GM20431 (cell line): ENCODE results near the gene VPS13D.

Source experiments
- in situ Hi-C: fragments of 300-500 bp; cut with MseI, MboI; formaldehyde crosslinking; loops from one replicate; pipeline ENCODE4 v1.15.0; 2020; ENCODE audit warnings: low sequenced_read_pairs; ENCODE audit not compliant: unreplicated experiment

VPS13D gene

DNA sequence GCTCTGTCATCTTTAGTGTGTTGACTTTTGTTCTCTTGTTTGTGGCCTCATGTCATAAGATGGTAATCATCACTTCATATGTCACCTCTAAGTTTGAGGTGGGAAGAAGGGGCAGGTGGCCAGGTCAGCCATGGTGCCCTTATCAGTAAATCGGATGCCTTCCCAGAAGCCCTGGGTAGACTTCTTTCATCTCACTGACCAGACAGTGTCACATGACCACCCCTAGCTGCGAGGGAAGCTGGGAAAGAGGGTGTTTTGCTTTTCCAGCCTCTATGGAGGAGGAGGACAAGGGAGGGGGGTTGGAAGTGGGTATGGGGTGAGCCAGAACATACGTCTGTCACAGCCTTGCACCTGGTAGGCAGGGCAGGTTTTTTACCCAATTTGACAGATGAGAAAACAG, 34.4 kb upstream of the VPS13D start:
- in situ Hi-C loops = no loop called here

DNA sequence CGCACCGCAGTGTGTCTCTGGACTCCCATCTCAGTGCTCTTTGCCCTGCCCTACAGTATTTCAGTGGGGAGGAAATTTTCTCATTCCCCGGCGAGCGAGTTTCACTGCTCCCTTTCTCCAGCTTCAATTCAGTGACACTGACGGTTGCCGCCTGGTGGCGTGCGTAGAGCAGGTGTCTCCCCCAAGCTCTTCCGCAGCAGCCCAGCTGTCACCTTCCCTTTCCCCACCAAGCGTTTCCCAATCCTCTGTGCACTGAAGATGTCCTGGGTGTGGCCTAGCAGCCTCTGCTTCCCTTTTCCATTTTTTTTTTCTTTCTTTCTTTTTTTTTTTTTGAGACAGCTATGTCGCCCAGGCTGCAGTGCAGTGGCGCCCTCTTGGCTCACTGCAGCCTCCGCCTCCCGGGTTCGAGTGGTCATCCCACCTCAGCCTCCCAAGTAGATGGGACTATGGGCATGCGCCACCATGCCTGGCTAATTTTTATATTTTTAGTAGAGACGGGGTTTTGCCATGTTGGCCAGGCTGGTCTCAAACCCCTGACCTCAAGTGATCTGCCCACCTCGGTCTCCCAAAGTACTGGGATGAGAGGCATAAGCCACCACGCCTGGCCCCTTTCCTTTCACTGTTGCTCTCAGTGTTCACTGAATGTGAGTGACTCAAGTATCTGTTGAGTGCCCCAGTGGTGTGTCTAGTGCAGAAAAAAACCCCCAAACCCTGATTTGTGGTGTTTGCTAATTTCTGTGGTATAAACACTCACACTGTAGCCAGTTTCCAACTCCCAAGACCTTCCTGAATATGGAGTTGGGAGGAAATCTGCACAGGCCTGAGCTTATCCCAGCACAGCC, 33.0 kb upstream of the VPS13D start:
- in situ Hi-C loops = no loop called here

DNA sequence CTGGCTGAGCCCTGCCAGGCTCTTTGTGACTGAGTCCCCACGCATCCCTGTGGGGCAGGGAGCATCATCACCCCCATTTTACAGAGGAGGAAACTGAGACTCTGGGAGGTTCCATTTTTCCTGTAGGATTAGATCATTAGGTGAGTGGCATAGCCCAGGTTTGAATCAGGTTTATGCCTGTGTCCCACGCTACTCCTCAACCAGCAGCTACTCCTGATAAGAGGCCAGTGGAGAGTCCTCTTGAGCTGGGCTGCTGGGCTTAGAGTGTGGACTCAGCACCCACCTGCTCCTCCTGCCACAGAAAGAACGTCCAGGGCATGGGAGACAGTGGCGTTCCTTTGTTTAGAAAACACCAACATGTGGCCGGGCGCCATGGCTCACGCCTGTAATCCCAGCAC, 32.3 kb upstream of the VPS13D start:
- in situ Hi-C loops = no loop called here

DNA sequence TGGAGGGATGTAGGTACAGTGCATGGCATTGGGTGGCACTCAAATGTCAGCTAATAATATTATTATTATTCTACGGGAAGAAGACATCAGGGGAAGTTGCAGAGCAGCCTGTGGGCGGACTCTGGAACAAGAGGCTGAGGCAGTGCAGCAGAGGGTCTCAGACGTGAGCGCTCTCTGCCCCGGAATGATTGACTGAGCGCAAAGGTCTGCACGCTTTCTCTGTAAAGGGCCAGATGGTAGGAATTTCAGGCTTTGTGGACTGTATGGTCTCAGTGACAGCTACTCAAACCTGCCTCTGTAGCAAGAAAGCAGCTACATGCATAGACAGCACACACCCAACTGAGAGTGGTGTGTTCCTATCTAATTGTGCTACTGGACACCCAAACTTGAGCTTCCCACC, 29.6 kb upstream of the VPS13D start:
- in situ Hi-C loops = no loop called here

DNA sequence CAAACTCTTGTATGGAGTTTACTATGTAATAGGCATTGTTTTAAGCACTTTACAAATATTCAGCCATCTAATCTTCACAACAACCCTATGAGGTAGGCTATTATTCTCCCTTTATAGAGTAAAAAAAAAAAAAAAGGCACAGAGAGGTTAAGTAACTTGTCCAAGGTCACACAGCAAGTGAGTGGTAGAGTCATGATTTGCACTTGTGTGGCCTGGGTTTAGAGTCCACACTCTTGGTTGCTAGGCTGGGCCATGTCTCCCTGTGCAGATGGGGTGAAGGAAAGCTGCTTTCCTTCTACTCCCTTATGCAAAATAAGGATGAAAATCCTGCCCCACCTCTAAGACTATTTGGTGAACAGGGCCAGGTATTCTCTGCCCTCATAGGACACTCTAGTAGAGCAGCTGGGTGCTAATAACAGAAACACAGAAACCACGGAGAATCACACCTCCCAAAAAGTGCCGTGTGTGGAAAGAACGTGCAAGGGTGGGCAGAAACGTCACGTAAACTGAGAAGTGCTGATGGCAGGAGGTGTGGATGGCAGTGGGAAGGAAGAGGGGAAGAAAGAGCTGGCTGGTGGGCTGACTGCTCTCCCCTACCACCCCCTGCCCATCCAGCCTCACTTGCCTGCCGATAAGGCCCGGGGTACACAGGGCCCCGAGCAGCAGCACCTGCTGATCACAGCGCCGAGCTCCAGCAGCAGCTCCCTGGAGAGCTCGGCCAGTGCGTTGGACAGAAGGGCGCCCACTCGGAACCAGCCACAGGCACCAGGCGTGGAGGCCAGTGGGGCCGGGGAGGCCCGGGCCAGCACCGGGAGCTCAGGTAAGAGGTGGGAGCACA, 28.3 kb upstream of the VPS13D start:
- in situ Hi-C loops = no loop called here

DNA sequence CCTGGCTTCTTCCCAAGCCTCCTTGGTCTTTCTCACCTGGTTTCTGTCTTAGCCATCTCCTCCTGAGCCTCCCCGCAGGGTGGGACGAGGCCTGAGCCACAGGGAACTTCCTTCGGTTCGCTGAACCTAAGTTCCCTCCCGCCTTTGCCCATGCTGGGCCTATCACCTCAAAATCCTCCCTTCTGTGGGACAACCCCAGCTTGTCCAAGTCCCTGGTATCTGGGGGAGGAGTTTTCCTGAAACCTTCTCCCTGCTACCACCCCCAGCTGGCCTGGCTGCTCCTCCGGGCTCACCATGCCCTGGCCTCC, 27.7 kb upstream of the VPS13D start:
- in situ Hi-C loops = no loop called here

DNA sequence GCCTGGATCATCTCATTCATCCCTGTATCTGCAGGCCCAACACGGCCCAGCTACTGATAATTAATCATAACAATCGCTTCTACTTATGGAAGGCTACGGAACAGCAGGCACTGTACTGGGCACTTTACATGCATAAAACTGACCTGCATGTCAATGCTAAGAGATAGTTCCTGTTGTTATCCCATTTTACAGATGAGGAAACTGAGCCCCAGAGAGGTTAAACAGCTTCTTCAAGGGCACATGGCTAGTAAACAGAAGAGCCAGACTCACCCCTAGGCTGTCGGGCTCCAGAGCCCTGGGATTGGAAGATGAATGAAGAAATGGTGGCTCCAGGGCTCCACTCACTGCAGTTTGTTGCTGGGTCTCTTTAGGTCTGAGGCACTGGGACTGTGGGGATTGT, 27.3 kb upstream of the VPS13D start:
- in situ Hi-C loops = no loop called here

DNA sequence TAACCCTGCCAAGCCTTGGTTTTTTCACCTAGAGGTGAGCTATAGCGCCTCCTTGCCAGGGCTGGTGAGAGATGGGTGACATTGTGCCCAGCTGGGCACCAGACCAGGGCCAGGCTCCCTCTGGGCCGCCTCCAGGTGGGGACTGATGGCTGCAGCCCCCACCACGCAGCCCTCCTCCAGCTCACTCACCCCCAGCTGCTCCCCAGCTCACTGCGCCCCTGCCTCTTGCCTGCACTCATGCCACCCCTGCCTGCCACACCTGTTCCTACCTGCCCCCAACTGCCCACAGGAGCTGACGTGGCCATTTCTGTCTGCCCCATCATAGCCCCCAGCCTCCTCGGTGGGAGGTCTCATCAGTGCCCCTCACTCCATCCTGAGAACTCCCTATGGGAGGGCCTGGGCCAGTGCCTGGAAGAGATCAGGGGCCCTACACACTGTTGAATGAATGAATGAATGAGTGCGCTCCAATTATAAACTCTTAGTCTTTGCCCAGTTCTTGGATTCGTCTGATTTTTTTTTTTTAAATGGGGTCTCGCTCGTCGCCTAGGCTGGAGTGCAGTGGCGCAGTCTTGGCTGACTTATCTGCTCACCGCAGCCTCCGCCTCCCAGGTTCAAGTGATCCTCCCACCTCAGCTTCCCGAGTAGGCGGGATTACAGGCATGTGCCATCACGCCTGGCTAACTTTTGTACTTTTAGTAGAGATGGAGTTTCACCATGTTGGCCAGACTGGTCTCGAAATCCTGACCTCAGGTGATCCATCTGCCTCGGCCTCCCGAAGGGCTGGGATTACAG, 26.4 kb upstream of the VPS13D start:
- in situ Hi-C loops = no loop called here

DNA sequence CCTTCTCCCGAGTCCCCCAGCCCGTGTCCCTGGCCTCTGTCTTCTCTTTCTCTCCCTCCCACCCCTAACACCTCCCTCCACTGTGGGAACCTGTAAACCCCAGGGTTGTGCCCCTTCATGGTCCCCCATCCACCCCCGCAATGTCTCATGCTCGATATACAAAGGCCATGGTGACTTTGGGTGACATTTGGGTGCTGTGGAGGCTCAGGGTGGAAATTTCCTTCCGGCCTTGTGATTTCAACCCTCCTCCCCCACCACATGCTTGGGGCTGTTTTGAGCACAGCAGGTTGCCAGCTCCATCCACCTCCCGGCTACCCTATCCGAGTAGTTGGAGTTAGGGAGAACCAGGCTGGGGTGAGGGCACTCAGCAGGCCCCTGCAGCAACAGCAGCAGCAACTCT, 25.7 kb upstream of the VPS13D start:
- in situ Hi-C loops = no loop called here

DNA sequence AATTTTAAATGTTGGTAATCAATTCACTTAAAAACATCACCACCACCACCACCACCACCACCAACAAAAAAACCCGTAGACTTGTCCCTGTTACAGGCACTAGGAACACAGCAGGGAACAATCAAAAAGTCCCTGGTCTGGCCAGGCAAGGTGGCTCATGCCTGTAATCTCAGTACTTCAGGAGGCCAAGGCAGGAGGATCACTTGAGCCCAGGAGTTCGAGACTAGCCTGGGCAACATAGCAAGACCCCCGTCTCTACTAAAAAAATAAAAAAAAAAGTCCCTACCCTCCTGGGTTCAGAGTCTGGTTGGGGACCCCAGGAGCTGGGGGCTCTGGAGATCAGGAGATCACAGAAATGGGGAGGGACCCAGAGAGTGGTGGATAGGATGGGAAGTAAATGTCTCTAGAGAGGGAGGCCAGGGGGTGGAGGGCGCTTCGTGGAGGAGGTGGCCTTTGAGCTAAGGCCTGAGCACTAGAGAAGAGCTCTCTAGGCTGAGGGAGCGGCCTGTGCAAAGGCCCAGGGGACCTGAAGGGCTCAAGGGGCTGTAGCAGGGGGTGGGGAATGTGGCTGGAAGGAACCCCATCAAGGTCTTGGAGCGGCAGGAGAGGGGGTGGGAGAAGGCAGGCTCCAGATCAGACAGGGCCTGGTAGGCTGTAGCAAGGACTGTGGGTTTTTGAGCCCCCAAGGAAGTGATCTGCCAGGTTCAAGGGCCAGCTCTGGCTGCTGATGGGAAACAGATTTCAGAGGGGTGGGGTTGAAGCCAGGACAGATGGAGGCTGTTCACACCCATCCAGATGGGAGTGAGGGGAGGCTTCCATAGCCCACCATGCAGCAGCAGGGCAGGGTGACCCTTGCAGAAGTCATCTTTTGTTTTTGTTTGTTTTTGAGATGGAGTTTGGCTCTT, 24.8 kb upstream of the VPS13D start:
- in situ Hi-C loops = loop anchor here (5.0 kb wide), 1 partner anchor 83 kb away; no protein-coding TSS in a partner anchor

DNA sequence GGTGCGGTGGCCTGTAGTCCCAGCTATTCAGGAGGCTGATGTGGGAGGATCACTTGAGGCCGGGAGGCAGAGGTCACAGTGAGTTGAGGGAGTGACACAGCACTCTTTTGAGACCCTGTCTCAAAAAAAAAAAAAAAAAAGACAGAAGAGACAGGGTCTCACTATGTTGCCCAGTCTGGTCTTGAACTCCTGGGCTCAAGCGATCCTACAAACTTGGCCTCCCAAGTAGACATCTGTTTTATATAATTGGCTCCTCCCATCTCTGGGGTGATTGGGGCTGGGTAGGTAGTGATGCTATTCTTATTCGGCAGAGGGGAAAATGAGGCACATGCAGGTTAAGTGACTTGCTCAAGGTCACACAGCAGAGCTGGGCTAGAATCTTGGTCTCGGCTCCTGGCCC, 23.6 kb upstream of the VPS13D start:
- in situ Hi-C loops = loop anchor here (5.0 kb wide), 1 partner anchor 84 kb away; no protein-coding TSS in a partner anchor

DNA sequence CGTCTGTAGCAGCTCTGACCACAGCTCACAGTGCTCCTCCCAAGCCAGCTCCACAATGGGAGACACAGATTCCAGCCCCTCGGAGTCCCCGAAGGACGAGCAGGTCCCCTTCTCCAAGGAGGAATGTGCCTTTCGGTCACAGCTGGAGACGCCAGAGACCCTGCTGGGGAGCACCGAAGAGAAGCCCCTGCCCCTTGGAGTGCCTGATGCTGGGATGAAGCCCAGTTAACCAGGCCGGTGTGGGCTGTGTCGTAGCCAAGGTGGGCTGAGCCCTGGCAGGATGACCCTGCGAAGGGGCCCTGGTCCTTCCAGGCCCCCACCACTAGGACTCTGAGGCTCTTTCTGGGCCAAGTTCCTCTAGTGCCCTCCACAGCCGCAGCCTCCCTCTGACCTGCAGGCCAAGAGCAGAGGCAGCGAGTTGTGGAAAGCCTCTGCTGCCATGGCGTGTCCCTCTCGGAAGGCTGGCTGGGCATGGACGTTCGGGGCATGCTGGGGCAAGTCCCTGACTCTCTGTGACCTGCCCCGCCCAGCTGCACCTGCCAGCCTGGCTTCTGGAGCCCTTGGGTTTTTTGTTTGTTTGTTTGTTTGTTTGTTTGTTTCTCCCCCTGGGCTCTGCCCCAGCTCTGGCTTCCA, 22.9 kb upstream of the VPS13D start:
- in situ Hi-C loops = loop anchor here (5.0 kb wide), 1 partner anchor 85 kb away; no protein-coding TSS in a partner anchor

DNA sequence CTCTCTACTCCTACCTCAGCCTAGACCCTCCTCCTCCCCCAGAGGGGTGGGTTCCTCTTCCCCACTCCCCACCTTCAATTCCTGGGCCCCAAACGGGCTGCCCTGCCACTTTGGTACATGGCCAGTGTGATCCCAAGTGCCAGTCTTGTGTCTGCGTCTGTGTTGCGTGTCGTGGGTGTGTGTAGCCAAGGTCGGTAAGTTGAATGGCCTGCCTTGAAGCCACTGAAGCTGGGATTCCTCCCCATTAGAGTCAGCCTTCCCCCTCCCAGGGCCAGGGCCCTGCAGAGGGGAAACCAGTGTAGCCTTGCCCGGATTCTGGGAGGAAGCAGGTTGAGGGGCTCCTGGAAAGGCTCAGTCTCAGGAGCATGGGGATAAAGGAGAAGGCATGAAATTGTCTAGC, 21.6 kb upstream of the VPS13D start:
- in situ Hi-C loops = loop anchor here (5.0 kb wide), 1 partner anchor 86 kb away; no protein-coding TSS in a partner anchor

DNA sequence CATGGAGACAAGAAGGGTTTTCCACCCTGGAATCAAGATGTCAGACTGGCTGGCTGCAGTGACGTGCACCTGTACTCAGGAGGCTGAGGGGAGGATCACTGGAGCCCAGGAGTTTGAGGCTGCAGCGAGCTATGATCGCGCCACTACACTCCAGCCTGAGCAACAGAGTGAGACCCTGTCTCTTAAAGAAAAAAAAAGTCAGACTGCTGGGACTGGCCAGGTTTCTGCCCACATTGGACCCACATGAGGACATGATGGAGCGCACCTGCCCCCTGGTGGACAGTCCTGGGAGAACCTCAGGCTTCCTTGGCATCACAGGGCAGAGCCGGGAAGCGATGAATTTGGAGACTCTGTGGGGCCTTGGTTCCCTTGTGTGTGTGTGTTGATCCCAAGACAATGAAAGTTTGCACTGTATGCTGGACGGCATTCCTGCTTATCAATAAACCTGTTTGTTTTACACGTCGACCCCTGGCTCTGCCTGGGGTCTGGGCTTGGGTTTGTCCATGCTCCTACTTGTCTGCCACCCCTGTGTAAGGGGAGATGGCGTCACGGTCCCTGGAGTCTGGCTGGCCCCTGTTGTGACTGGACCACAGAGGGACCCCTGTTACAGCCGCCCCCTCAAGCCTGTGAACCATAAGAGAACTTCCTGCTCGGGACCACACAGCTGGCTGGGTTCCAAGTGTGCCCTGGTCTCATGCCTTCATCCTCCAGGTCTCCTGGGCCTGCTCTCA, 20.9 kb upstream of the VPS13D start:
- in situ Hi-C loops = loop anchor here (5.0 kb wide), 1 partner anchor 87 kb away; no protein-coding TSS in a partner anchor

DNA sequence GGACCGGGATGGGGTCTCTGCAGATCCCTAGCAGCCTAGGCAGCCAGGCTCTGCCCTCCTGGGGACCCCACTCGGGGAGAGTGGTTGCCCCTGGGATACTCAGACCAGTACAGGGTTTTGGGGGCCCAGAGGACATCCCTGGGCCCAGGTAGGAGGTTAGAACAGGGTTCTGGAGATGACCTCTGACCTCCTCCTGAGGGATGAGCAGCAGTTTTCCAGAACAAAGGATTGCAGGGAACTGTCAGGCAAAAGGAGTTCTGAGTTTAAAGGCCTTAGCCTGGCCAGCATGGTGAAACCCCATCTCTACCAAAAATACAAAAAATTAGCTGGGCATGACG, 20.4 kb upstream of the VPS13D start:
- in situ Hi-C loops = loop anchor here (5.0 kb wide), 1 partner anchor 87 kb away; no protein-coding TSS in a partner anchor

DNA sequence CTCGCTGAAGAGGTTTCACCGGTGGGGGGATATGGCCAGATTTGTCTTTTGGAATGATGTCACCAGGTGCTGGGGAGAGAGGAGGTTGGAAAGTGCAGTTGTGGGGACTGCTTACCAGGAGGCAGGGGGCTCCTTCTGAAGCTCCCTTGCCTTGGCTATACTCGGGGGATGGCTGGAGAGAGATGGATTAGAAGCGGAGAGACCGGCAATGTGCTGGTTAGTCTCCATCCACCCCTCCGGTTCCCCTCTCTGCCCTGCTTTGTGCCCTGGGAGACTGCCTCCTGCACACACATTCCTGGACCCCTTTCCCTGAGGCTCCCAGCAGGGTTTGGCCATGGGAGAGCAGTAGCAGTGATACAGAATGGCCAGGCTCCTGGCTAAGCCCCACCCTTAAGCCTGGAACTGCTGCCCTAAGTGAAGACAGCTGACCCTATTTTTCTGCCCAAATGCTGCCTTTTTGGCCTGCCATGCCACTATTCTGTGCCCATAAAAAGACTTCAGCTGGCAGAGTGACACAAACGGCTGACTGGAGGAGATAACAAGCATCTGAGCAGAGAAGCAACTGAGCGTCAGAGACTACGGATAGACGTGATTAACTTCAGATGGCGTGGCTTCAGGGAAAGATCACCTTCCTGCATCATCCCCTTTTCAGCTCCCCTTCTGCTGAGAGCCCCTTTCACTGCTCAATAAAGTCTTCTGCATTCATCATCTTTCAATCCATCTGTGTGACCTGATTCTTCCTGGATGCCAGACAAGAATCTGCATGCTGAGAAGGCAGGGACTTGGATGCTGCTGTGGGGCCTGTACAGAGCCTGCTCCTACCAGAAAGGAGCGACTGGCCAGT, 14.5 kb upstream of the VPS13D start:
- in situ Hi-C loops = no loop called here

DNA sequence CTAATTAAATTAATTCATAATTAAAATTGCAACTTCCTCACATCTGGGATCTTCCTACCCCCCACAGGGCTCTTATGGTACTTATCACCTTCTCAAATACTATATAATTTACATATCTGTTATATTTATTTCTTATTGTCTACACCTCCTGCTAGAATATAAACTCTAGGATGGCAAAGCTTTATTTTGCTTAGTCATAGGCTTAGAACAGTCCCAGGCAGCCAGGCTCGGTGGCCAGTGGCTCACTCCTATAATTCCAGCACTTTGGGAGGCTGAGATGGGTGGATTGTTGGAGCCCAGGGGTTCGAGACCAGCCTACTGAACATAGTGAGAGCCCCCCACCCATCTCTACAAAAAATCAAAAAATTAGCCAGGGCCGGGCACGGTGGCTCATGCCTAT, 10.0 kb upstream of the VPS13D start:
- in situ Hi-C loops = no loop called here

DNA sequence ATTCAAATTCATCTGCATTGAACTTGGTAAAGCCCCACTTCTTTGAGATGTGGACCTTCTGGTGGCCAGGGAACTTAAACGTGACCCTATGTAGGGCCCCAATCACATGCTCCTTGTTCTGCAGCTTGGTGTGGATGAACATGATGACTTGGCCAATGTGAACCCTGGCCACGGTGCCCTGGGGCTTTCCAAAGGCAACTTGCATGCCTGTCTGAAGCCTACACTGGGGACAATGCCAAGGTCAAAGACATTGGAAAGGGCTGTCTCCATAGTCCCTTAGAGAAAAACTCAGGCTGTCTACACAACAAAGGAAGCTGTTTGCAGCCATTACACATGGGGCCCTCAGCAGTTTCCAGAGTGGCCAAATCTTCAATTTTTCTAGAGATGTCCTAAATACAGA, 8.9 kb upstream of the VPS13D start:
- in situ Hi-C loops = no loop called here
